ENCODE measurements around the gene CLCN6.

CLCN6 gene

DNA sequence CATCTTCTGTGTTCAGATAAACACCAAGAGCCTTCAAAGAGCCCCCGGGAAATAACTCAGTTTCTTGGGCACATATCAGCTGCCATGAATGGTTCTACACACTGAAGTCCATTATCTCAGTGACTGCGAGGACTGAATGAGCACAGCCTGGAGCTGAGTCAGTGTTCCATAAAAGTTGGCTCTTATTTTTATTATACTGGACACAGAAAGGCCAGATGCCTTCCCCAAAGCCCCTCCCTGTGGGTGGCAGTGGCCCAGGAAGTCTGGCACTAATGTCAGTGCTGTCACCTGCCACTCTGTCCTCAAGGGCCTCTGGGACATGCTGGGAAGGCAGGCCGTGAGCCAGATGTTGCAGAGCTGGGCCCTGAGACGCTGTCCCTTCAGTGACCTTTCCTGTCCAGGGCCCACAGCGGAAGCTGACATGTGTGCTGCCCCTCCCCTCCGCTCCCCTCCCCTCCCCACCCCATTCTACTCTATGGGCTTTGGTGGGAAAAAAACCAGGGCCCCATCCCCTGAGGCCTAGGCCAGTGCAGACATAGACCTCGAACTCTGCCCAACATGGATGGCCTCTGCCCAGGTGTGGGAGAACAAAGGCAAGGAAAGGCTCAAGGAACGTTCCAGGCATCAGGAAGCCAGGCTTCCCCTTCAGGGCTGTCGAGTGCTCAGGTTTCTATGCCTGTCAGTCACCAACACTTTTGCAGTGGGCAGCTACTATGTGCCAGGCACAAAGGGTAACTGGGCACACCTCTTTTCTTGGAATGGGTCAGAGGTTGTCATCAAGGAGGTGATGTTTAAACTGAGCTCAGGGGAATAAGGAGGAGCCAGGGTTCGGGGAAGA, 75.1 kb downstream of the CLCN6 start:
- DNase-seq: no peak

DNA sequence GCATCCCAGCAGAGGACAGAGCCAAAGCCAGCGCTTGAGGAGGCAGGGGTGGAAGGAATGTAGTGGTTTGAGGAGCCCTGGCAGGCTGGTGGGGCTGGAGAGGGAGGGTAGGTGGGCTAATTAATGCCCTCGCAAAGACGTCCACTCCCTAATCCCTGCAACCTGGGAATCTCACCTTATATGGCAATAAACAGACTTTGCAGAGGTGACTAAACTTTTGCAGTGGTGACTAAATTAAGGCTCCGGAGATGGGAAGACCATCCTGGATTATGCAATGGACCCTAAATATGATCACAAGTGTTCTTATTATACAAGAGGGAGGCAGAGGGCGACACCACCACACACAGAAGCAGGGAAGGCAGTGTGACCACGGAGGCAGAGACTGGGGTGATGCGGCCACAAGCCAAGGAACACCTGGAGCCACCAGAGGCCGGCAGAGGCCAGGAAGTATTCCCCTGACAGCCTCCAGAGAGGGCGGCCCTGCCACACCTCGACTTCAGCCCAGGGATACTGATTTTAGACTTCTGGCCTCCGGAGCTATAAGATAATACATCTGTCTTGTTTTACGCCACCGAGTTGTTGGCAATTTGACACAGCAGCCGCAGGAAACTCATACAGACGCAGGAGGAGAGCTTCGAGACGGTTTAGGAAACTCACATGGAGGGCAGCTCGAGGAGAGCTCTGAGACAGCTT, 75.9 kb downstream of the CLCN6 start:
- no peak for DNase-seq

DNA sequence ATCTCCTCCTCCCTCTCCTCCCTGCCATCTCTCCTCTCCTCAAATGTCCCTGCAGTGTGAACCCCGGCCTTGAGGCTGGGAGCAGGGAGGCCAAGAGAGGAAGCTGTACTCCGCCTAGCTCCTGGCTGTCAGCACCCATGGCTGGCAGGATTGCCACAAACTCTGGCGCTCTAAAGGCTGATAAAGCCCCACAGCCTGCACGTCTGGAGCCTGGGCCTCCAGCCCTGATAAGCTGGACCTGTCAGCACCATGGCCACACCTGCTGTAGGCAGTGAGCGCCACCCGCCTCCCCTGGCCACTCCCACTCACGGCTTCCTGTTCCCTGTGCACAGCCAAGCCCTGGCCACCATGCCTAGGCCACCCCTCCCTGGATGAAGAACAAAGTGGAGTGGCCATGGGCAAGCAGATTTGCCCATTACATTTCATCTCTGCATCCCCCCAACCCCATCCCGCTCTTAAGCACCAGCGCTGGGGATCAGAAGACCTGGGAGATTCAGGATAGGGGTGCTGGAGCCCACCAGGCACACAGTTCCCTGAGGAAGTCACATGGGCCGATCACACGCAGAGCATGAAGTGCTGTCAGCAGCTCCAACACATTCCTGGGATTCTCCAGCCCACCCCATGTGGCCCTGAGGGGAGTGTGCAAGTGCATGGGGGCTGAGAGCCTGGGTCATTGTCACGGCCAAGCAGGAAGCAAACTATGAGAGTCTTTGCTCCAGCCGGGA, 77.0 kb downstream of the CLCN6 start:
- no peak for DNase-seq

DNA sequence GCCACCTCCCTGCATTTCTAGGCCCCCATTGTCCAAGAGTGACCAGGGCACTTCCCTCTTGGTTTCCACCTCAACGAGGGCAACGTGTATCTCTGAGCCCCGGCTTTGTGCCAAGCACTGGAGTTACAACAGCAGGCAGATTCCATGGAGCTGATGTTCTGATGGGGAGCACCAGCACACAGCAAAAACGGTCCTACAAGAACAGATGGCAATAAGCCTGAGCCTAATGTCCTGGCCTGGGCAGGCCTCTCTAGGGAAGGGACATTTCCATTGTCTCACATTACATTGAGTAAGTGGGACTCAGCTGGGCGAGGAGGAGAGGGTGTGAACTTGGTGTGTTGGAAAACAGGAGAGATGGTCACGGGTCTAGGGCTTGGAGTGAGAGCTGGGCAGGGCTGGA, 79.9 kb downstream of the CLCN6 start:
- no peak for DNase-seq

DNA sequence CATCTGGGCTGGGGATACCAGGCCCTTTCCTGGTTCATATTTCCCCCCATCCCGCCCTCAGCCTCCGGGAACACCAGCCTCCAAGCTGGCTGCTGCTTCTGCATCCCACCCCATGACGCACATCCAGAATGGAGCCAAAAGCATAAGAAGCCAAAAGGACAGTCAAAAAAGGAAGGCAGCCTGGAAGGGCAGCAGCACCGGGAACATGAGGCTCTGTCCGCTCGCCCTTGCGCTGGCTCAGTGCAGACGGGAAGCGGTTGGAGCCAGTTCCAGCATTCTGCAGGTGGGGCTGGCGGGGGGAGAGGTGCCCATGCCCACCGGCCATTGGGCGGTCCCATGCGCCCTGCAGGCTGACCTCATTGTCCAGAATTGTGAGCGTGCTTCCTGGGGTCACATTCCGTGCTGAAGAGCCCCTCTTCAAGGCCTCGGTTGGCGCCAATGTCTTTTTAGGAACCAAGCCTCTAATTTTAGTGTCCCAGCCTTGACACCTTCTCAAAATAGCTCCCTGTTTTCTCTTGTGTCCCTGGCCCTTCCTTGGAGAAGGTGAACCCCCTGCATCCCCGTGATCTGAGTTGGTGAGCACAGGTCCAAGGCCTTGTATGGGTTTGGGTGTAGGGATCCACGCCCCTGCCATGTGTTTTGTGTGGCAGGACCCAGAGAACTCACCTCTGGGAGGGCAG, 81.1 kb downstream of the CLCN6 start:
- no peak for DNase-seq

DNA sequence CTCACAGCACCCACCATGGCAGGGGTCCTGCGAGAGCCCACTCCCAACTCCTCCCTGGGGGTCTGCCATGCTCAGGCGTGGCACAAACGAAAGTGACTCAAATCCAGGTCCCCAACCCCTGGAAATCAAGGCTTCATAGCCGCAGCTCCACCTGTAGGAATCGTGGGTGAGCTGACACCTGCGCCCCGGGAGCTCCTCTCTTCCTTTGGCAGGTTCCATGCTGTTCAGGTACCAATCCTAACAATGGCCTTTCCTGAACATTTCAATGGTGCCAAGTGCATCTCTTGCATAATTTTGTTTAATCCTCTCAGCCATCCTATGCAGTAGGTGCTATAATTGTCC, 81.6 kb downstream of the CLCN6 start:
- DNase-seq: no peak

DNA sequence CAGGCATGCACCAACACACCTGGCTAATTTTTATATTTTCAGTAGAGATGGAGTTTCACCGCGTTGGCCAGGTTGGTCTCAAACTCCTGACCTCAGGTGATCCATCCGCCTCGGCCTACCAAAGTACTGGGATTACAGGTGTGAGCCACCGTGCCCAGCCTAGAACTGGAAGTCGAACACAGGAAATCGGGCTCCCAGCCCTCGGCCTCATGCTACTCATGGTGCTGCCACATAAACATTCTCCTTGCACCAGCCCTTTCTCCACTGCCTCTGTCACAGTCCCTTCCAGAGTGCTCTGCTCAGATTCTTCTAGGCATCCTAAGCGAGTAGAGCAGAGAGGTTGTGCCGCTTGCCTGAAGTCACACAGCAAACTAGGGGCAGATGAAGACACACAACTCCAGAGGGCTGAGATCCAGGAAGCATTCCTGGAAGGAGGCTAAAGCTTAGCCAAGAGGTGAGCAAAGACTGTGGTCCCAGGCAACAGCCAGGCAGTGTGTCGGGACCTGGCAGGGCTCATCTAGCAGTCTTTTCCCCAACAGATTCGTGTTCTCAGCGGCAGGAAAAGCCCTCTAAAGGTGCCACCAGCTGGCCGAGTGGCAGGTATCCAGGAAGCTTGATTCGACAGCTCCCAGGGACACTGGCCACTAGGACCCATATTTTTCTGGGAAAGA, 82.3 kb downstream of the CLCN6 start:
- no peak for DNase-seq

DNA sequence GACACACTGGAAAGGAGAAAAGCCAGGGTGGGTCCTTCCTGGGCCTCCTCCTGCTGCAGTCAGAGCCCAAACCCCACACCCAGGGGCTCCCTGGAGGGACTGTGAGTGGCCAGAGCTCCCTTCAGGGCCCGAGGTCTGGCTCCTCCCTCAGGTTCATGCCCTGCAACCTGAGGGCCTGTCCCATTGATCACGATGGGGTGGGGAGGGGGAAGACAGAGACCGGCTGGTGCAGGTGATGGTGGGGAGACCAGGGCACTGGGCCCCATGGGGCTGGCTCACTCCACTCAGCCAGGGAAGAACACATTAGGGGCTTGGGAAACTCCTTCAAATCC, 82.9 kb downstream of the CLCN6 start:
- no peak for DNase-seq

DNA sequence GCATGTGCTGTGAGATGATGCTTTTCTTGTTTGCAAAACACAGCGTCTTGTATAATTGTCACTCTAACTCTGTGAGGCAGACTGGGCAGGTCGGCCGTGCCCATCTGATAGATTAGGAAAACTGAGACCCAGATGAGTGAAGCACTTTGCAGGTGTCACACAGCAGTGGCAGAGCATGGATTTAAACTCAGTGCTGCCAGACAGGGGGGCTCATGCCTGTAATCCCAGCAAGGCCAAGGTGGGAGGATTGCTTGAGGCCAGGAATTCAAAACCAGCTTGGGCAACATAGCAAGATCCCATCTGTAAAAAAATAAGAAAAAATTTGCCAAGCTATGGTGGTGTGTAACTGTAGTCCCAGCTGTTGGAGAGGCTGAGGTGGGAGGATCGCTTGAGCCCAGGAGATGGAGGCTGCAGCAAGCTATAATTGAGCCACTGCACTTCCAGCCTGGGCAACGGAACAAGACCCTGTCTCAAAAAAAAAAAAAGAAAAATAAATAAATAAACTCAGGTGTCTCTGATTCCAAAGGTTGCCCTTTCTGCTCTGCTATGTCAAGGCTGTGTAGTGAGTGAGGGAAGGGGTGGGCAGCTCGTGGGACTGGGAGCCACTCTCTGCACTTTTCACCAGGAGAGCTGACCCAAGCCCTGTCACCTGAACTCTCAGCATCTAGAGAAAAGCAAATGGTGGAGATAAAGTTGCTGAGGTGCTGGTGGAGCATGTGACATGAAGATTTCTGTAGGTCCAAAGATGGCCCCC, 85.6 kb downstream of the CLCN6 start:
- no peak for DNase-seq
